Mesenchymal stem cell (in vitro differentiated cells and primary cell): Measurements from ENCODE around the gene SYAP1.

Experiments used
- DNase-seq: peaks from one replicate; pipeline ENCODE4 v3.0.0-alpha.2; 2013
- H2AFZ ChIP-seq: one replicate; pipeline ENCODE4 v1.6.1; 2013; ENCODE audit warnings: low read depth, mild to moderate bottlenecking, control low read depth, inconsistent platforms, low read length, moderate library complexity
- H2AK5ac ChIP-seq: 2 replicates; pipeline ENCODE4 v1.6.1; 2013; ENCODE audit warnings: low read length, moderate library complexity, mild to moderate bottlenecking, inconsistent platforms; ENCODE audit not compliant: severe bottlenecking
- H2BK120ac ChIP-seq: one replicate; pipeline ENCODE4 v1.6.1; 2013; ENCODE audit warnings: low read depth, mild to moderate bottlenecking, inconsistent platforms, low read length, moderate library complexity
- H2BK12ac ChIP-seq, 2 experiments: one replicate each; pipeline ENCODE4 v1.6.1; 2013; ENCODE audit warnings: inconsistent platforms in 2 of 2, low read length in 2 of 2, mild to moderate bottlenecking in 2 of 2, moderate library complexity in 2 of 2, control low read depth in 1 of 2
- H2BK15ac ChIP-seq: one replicate; pipeline ENCODE4 v1.6.1; 2013; ENCODE audit warnings: mild to moderate bottlenecking, low read depth, inconsistent platforms; ENCODE audit not compliant: poor library complexity, severe bottlenecking
- H2BK5ac ChIP-seq: 2 replicates; pipeline ENCODE4 v1.6.1; 2013; ENCODE audit warnings: low read depth, mild to moderate bottlenecking, low read length, control low read depth, inconsistent platforms; ENCODE audit not compliant: poor library complexity, severe bottlenecking
- H3K14ac ChIP-seq, 2 experiments: one replicate each; pipeline ENCODE4 v1.6.1; 2013; ENCODE audit warnings: inconsistent platforms in 2 of 2, low read length in 2 of 2, control low read depth in 1 of 2, mild to moderate bottlenecking in 1 of 2, moderate library complexity in 1 of 2
- H3K18ac ChIP-seq, 2 experiments: one replicate each; pipeline ENCODE4 v1.6.1; 2013; ENCODE audit warnings: inconsistent platforms in 2 of 2, low read length in 2 of 2, control low read depth in 1 of 2, low read depth in 1 of 2, mild to moderate bottlenecking in 1 of 2
- H3K23ac ChIP-seq, 2 experiments: one replicate each; pipeline ENCODE4 v1.6.1; 2013; ENCODE audit warnings: inconsistent platforms in 2 of 2, low read length in 2 of 2, mild to moderate bottlenecking in 2 of 2, moderate library complexity in 2 of 2, control low read depth in 1 of 2
- H3K27ac ChIP-seq: 2 replicates; pipeline ENCODE4 v1.5.1; 2013; ENCODE audit warnings: mild to moderate bottlenecking, moderate library complexity, low read length, control low read depth, inconsistent platforms; ENCODE audit not compliant: poor library complexity, severe bottlenecking
- H3K27me3 ChIP-seq, 2 experiments: 2 replicates each; pipeline versions ENCODE4 v1.6.1 to v1.7.0; 2013; ENCODE audit warnings: low read length in 2 of 2, mild to moderate bottlenecking in 2 of 2, moderate library complexity in 2 of 2, control low read depth in 1 of 2, inconsistent platforms in 1 of 2; ENCODE audit not compliant: control insufficient read depth in 1 of 2, insufficient read depth in 1 of 2
- H3K36me3 ChIP-seq, 2 experiments: 2 replicates each; pipeline versions ENCODE4 v1.6.1 to v1.7.0; 2013; ENCODE audit warnings: low read length in 2 of 2, control low read depth in 1 of 2, inconsistent platforms in 1 of 2, low read depth in 1 of 2, mild to moderate bottlenecking in 1 of 2; ENCODE audit not compliant: insufficient read depth in 2 of 2, control insufficient read depth in 1 of 2
- H3K4ac ChIP-seq, 2 experiments: one replicate each; pipeline ENCODE4 v1.6.1; 2013; ENCODE audit warnings: inconsistent platforms in 2 of 2, low read length in 2 of 2, mild to moderate bottlenecking in 2 of 2, moderate library complexity in 2 of 2, control low read depth in 1 of 2, low read depth in 1 of 2
- H3K4me1 ChIP-seq: 2 replicates; pipeline ENCODE4 v1.6.1; 2013; ENCODE audit warnings: low read depth, low read length, control low read depth; ENCODE audit not compliant: control insufficient read depth, insufficient read depth
- H3K4me2 ChIP-seq: 2 replicates; pipeline ENCODE4 v1.6.1; 2013; ENCODE audit warnings: low read length, mild to moderate bottlenecking, inconsistent platforms; ENCODE audit not compliant: poor library complexity, severe bottlenecking
- H3K4me3 ChIP-seq, 2 experiments: 2 replicates each; pipeline versions ENCODE4 v1.5.1 to v1.7.0; 2013; ENCODE audit warnings: low read length in 2 of 2, mild to moderate bottlenecking in 2 of 2, control low read depth in 1 of 2, low read depth in 1 of 2; ENCODE audit not compliant: insufficient read depth in 1 of 2
- H3K79me1 ChIP-seq: replicated peaks from 2 replicates; pipeline ENCODE4 v1.6.1; 2013; ENCODE audit warnings: mild to moderate bottlenecking, control low read depth, low read length, inconsistent platforms; ENCODE audit not compliant: poor library complexity, severe bottlenecking
- H3K9ac ChIP-seq: 2 replicates; pipeline ENCODE4 v1.7.0; 2013; ENCODE audit warnings: mild to moderate bottlenecking, low read length, moderate library complexity
- H3K9me3 ChIP-seq: 2 replicates; pipeline ENCODE4 v1.7.0; 2013; ENCODE audit warnings: mild to moderate bottlenecking, low read length; ENCODE audit not compliant: control insufficient read depth
- H4K8ac ChIP-seq: one replicate; pipeline ENCODE4 v1.6.1; 2013; ENCODE audit warnings: inconsistent platforms, mild to moderate bottlenecking, low read length, moderate library complexity
- H4K91ac ChIP-seq: one replicate; pipeline ENCODE4 v1.6.1; 2013; ENCODE audit warnings: mild to moderate bottlenecking, low read length, inconsistent platforms
- WGBS: methylation state at CpG from one replicate; pipeline ENCODE4 v1.1.7; 2013; ENCODE audit warnings: mixed read lengths; 5-methylcytosine and 5-hydroxymethylcytosine counted together

The SYAP1 gene

GRCh38 chrX:16797358-16797757 lies 77.9 kb downstream of the SYAP1 start:
- Histone ChIP-seq H3K9ac (peak overlapping the region; percentile 51), H3K27ac (no peak overlapping the region), H3K4me1 (no peaks in the 10 kb centered on the region), H2BK5ac (no peak overlapping the region), H2BK15ac (no peak overlapping the region), H3K36me3 (peaks cover 0 to 35% of the 10 kb centered on the region in 2 experiments), H2AK5ac (no peak overlapping the region), H2BK12ac (no peak overlapping the region), H2AFZ (no peak overlapping the region), H3K79me1 (no peaks in the 10 kb centered on the region), H4K8ac (no peak overlapping the region), H3K18ac (no peak overlapping the region), H2BK120ac (no peak overlapping the region), H3K14ac (no peak overlapping the region), H3K23ac (no peak overlapping the region), H4K91ac (no peak overlapping the region), H3K4me2 (no peak overlapping the region), H3K4me3 (peak overlapping the region in 1 of 2 experiments; percentile 0), H3K4ac (no peak overlapping the region), H3K9me3 (no peaks in the 10 kb centered on the region), H3K27me3 (no peaks in the 10 kb centered on the region)
- WGBS: 95% methylated on average over 4 of the region's 5 CpGs
- DNase-seq: no peak

GRCh38 chrX:16797841-16798240 lies 78.4 kb downstream of the SYAP1 start:
- Histone ChIP-seq H3K23ac (no peak overlapping the region), H3K18ac (no peak overlapping the region), H3K4me1 (no peaks in the 10 kb centered on the region), H3K4me2 (no peak overlapping the region), H3K14ac (no peak overlapping the region), H3K4ac (no peak overlapping the region), H3K4me3 (peak overlapping the region in 1 of 2 experiments; percentile 0), H2BK12ac (no peak overlapping the region), H2AK5ac (no peak overlapping the region), H3K36me3 (peaks cover 1 to 34% of the 10 kb centered on the region in 2 experiments), H3K9me3 (no peaks in the 10 kb centered on the region), H4K91ac (no peak overlapping the region), H2BK5ac (no peak overlapping the region), H2BK15ac (no peak overlapping the region), H4K8ac (no peak overlapping the region), H2AFZ (no peak overlapping the region), H2BK120ac (no peak overlapping the region), H3K79me1 (no peaks in the 10 kb centered on the region), H3K27ac (no peak overlapping the region), H3K27me3 (no peaks in the 10 kb centered on the region), H3K9ac (peak overlapping the region; percentile 51)
- DNase-seq: no peak
- no CpG with 5 or more reads among the region's 4 CpGs for WGBS

- Histone ChIP-seq H3K36me3 (peaks cover 4 to 7% of the 10 kb centered on the region in 2 experiments), H2AFZ (no peak overlapping the region), H3K27me3 (no peaks in the 10 kb centered on the region), H2BK15ac (no peak overlapping the region), H3K9me3 (no peaks in the 10 kb centered on the region), H4K91ac (no peak overlapping the region), H3K27ac (no peak overlapping the region), H3K9ac (no peak overlapping the region), H3K14ac (no peak overlapping the region), H3K18ac (no peak overlapping the region), H3K4me1 (no peaks in the 10 kb centered on the region), H3K4me3 (no peak overlapping the region), H3K4me2 (no peak overlapping the region), H3K79me1 (no peaks in the 10 kb centered on the region), H3K23ac (no peak overlapping the region), H4K8ac (no peak overlapping the region), H2BK120ac (no peak overlapping the region), H2BK12ac (no peak overlapping the region), H3K4ac (no peak overlapping the region), H2BK5ac (no peak overlapping the region), H2AK5ac (no peak overlapping the region)
- DNase-seq: no peak
- 98% methylated on average over 7 of the region's 8 CpGs for WGBS
Measured at GRCh38 chrX:16804923-16805464, 85.6 kb downstream of the SYAP1 start.

- no peak overlapping the region for H4K8ac ChIP-seq
- H3K18ac ChIP-seq: no peak overlapping the region
- no peak overlapping the region for H2BK12ac ChIP-seq
- H3K23ac ChIP-seq: no peak overlapping the region
- no peaks in the 10 kb centered on the region for H3K4me1 ChIP-seq
- H4K91ac ChIP-seq: no peak overlapping the region
- peak; percentile 69 for DNase-seq
- peaks cover 4 to 7% of the 10 kb centered on the region in 2 experiments for H3K36me3 ChIP-seq
- H3K4me3 ChIP-seq: peak overlapping the region in 1 of 2 experiments; percentile 80
- H2BK120ac ChIP-seq: no peak overlapping the region
- H3K79me1 ChIP-seq: no peaks in the 10 kb centered on the region
- H2AK5ac ChIP-seq: no peak overlapping the region
- H2AFZ ChIP-seq: no peak overlapping the region
- no peaks in the 10 kb centered on the region for H3K9me3 ChIP-seq
- no peak overlapping the region for H2BK15ac ChIP-seq
- no peaks in the 10 kb centered on the region for H3K27me3 ChIP-seq
- no peak overlapping the region for H2BK5ac ChIP-seq
- H3K14ac ChIP-seq: no peak overlapping the region
- peak overlapping the region; percentile 85 for H3K9ac ChIP-seq
- H3K27ac ChIP-seq: no peak overlapping the region
- no peak overlapping the region for H3K4me2 ChIP-seq
- H3K4ac ChIP-seq: no peak overlapping the region
Measured at GRCh38 chrX:16807548-16807947, 88.1 kb downstream of the SYAP1 start.
